H9 (cell line): ENCODE measurements around the gene CDC42EP5. TPM values are rescaled to one million over a fixed set of nuclear protein-coding genes. Genes with fewer than 3 reads are reported as not detected.

Source experiments
- DNase-seq: peaks from one replicate; pipeline ENCODE4 v3.0.0-alpha.2; 2017
- H2AFZ ChIP-seq: one replicate; pipeline ENCODE4 v1.6.1; 2013; ENCODE audit warnings: mild to moderate bottlenecking, low read length, control low read depth, moderate library complexity
- H2AK5ac ChIP-seq: 2 replicates; pipeline ENCODE4 v1.6.1; 2013; ENCODE audit warnings: low read length, control low read depth, mixed read lengths; ENCODE audit not compliant: insufficient read length
- H2BK120ac ChIP-seq: one replicate; pipeline ENCODE4 v1.6.1; 2013; ENCODE audit warnings: low read depth, mild to moderate bottlenecking, low read length, control low read depth, inconsistent platforms; ENCODE audit not compliant: poor library complexity, severe bottlenecking
- H2BK12ac ChIP-seq: 2 replicates; pipeline ENCODE4 v1.6.1; 2013; ENCODE audit warnings: low read length, control low read depth, mixed read lengths, low read depth; ENCODE audit not compliant: insufficient read length
- H2BK15ac ChIP-seq: 2 replicates; pipeline ENCODE4 v1.6.1; 2013; ENCODE audit warnings: low read depth, low read length, control low read depth
- H2BK20ac ChIP-seq: one replicate; pipeline ENCODE4 v1.6.1; 2013; ENCODE audit warnings: low read depth, mild to moderate bottlenecking, low read length, control low read depth, inconsistent platforms; ENCODE audit not compliant: poor library complexity, severe bottlenecking
- H2BK5ac ChIP-seq: 2 replicates; pipeline ENCODE4 v1.6.1; 2013; ENCODE audit warnings: low read length, control low read depth, mixed read lengths; ENCODE audit not compliant: insufficient read length
- H3K14ac ChIP-seq: 2 replicates; pipeline ENCODE4 v1.6.1; 2013; ENCODE audit warnings: low read length, control low read depth; ENCODE audit not compliant: insufficient read depth
- H3K18ac ChIP-seq: 2 replicates; pipeline ENCODE4 v1.6.1; 2013; ENCODE audit warnings: low read depth, mild to moderate bottlenecking, mixed read lengths, low read length, control low read depth; ENCODE audit not compliant: insufficient read length
- H3K23ac ChIP-seq: 2 replicates; pipeline ENCODE4 v1.6.1; 2013; ENCODE audit warnings: low read length, control low read depth, mixed read lengths, low read depth; ENCODE audit not compliant: insufficient read length
- H3K23me2 ChIP-seq: 2 replicates; pipeline ENCODE4 v1.6.1; 2013; ENCODE audit warnings: low read depth, mild to moderate bottlenecking, mixed read lengths, low read length, control low read depth; ENCODE audit not compliant: insufficient read length, poor library complexity, severe bottlenecking
- H3K27ac ChIP-seq: 2 replicates; pipeline ENCODE4 v1.5.1; 2013; ENCODE audit warnings: low read length, control low read depth, mixed read lengths, low read depth; ENCODE audit not compliant: insufficient read length
- H3K27me3 ChIP-seq: 2 replicates; pipeline ENCODE4 v1.6.1; 2013; ENCODE audit warnings: low read length, control low read depth, inconsistent platforms; ENCODE audit not compliant: insufficient read depth
- H3K4ac ChIP-seq: 2 replicates; pipeline ENCODE4 v1.6.1; 2013; ENCODE audit warnings: low read depth, mild to moderate bottlenecking, control low read depth, inconsistent platforms, low read length, moderate library complexity
- H3K4me1 ChIP-seq: 2 replicates; pipeline ENCODE4 v1.6.1; 2013; ENCODE audit warnings: low read length, control low read depth, inconsistent platforms; ENCODE audit not compliant: insufficient read depth
- H3K4me2 ChIP-seq: 2 replicates; pipeline ENCODE4 v1.6.1; 2013; ENCODE audit warnings: low read length, control low read depth, mixed read lengths; ENCODE audit not compliant: insufficient read length, insufficient read depth
- H3K56ac ChIP-seq: 2 replicates; pipeline ENCODE4 v1.6.1; 2013; ENCODE audit warnings: low read depth, mild to moderate bottlenecking, mixed read lengths, low read length, control low read depth; ENCODE audit not compliant: insufficient read length
- H3K79me1 ChIP-seq: 2 replicates; pipeline ENCODE4 v1.6.1; 2013; ENCODE audit warnings: low read depth, mild to moderate bottlenecking, moderate library complexity, low read length, control low read depth, inconsistent platforms; ENCODE audit not compliant: insufficient read depth, poor library complexity, severe bottlenecking
- H3K79me2 ChIP-seq: 2 replicates; pipeline ENCODE4 v1.6.1; 2013; ENCODE audit warnings: low read length, control low read depth, inconsistent platforms; ENCODE audit not compliant: insufficient read depth
- H3K9ac ChIP-seq: 2 replicates; pipeline ENCODE4 v1.6.1; 2013; ENCODE audit warnings: low read length, control low read depth, mixed read lengths; ENCODE audit not compliant: insufficient read length; ENCODE audit errors: extremely low read depth
- H3K9me3 ChIP-seq: one replicate; pipeline ENCODE4 v1.6.1; 2013; ENCODE audit warnings: low read depth, low read length, inconsistent platforms; ENCODE audit not compliant: control insufficient read depth
- H3T11ph ChIP-seq: one replicate; pipeline ENCODE4 v1.6.1; 2013; ENCODE audit warnings: mild to moderate bottlenecking, low read length, control low read depth, inconsistent platforms
- H4K20me1 ChIP-seq: one replicate; pipeline ENCODE4 v1.6.1; 2013; ENCODE audit not compliant: control insufficient read depth, insufficient read length, insufficient read depth
- H4K5ac ChIP-seq: 2 replicates; pipeline ENCODE4 v1.6.1; 2013; ENCODE audit warnings: low read depth, mild to moderate bottlenecking, mixed read lengths, low read length, control low read depth; ENCODE audit not compliant: insufficient read length
- H4K8ac ChIP-seq: replicated peaks from 2 replicates; pipeline ENCODE4 v1.6.1; 2013; ENCODE audit warnings: low read length, control low read depth, mixed read lengths, low read depth; ENCODE audit not compliant: insufficient read length
- H4K91ac ChIP-seq: 2 replicates; pipeline ENCODE4 v1.6.1; 2013; ENCODE audit warnings: low read depth, mild to moderate bottlenecking, moderate library complexity, mixed read lengths, low read length, control low read depth; ENCODE audit not compliant: insufficient read length
- H3K27ac Mint-ChIP-seq, 3 experiments: 2 replicates in 2 of 3; 3 replicates in 1 of 3; pipeline ENCODE4 v1.8.0; 2020 to 2021; ENCODE audit warnings: mixed read lengths in 3 of 3, mild to moderate bottlenecking in 1 of 3, moderate library complexity in 1 of 3
- H3K27me3 Mint-ChIP-seq: 2 replicates; pipeline ENCODE4 v1.8.0; 2021; ENCODE audit warnings: low read depth, mild to moderate bottlenecking, moderate library complexity, mixed read lengths
- H3K36me3 Mint-ChIP-seq, 3 experiments: 2 replicates in 2 of 3; 3 replicates in 1 of 3; pipeline ENCODE4 v1.8.0; 2020 to 2021; ENCODE audit warnings: low read depth in 3 of 3, mixed read lengths in 3 of 3; ENCODE audit not compliant: insufficient read depth in 1 of 3
- H3K4me1 Mint-ChIP-seq, 2 experiments: 2 replicates each; pipeline ENCODE4 v1.8.0; 2020; ENCODE audit warnings: mixed read lengths in 2 of 2
- H3K4me3 Mint-ChIP-seq, 2 experiments: 2 replicates in 1 of 2; 3 replicates in 1 of 2; pipeline ENCODE4 v1.8.0; 2020 to 2021; ENCODE audit warnings: mild to moderate bottlenecking in 2 of 2, mixed read lengths in 2 of 2, moderate library complexity in 1 of 2
- H3K9me3 Mint-ChIP-seq, 2 experiments: 2 replicates in 1 of 2; 3 replicates in 1 of 2; pipeline ENCODE4 v1.8.0; 2020; ENCODE audit warnings: mild to moderate bottlenecking in 2 of 2, mixed read lengths in 2 of 2, moderate library complexity in 1 of 2
- CTCF ChIP-seq: fragments of 200-600 bp; sonication (generic); conservative IDR thresholded peaks from 3 replicates; pipeline ENCODE4 v1.8.0; 2021; ENCODE audit warnings: antibody characterized with exemption, mild to moderate bottlenecking
- WGBS: extraction: QIAGEN DNeasy Blood & Tissue Kit; methylation state at CpG from one replicate; pipeline ENCODE4 v1.1.7; 2013; ENCODE audit warnings: missing lambda C conversion rate, low lambda C conversion rate, mixed read lengths; ENCODE audit not compliant: insufficient read length; ENCODE audit errors: extremely low coverage; 5-methylcytosine and 5-hydroxymethylcytosine counted together
- total RNA-seq: library from RNA; stranded (reverse); gene quantifications from 2 replicates; pipeline ENCODE4 v1.2.1, GENCODE V29; 2021

Gene CDC42EP5
- total RNA-seq, 1 experiment from 2014 or later, result 1.6 TPM

GRCh38 chr19:54480051-54480450, 7.0 kb upstream of the CDC42EP5 start:
- Mint-ChIP-seq H3K4me3 (no peak overlapping the region), H3K27ac (no peak overlapping the region), H3K27me3 (peaks cover 15% of the 10 kb centered on the region), H3K9me3 (peaks cover 7 to 27% of the 10 kb centered on the region in 2 experiments), H3K4me1 (peaks cover 4 to 5% of the 10 kb centered on the region in 2 experiments; a peak in 3 of 4 replicates), H3K36me3 (peaks cover 0 to 2% (median 0%) of the 10 kb centered on the region in 3 experiments; a peak in 1 of 7 replicates)
- no peak overlapping the region for H3K23ac ChIP-seq
- no peak overlapping the region for H2BK120ac ChIP-seq
- no peaks in the 10 kb centered on the region for H3K79me2 ChIP-seq
- 100% methylated on average over 1 of the region's 2 CpGs for WGBS
- H3K14ac ChIP-seq, result no peak overlapping the region
- no peaks in the 10 kb centered on the region; the same call in 1 of the 2 replicates for H3K4me1 ChIP-seq
- no peaks in the 10 kb centered on the region for H3K23me2 ChIP-seq
- no peak overlapping the region for H3K27ac ChIP-seq
- no peaks in the 10 kb centered on the region for H3K27me3 ChIP-seq
- H3K56ac ChIP-seq, result no peak overlapping the region
- no peak overlapping the region for H3K4ac ChIP-seq
- H3K18ac ChIP-seq, result no peak overlapping the region
- DNase-seq, result no peak
- no peak overlapping the region for H4K8ac ChIP-seq
- no peaks in the 10 kb centered on the region for H3K79me1 ChIP-seq
- no peak overlapping the region for H4K91ac ChIP-seq
- H2AFZ ChIP-seq, result no peak overlapping the region
- H3K4me2 ChIP-seq, result no peak overlapping the region
- no peak overlapping the region for H4K5ac ChIP-seq
- no peak overlapping the region for H2BK20ac ChIP-seq
- no peaks in the 10 kb centered on the region for H4K20me1 ChIP-seq
- H3T11ph ChIP-seq, result no peak overlapping the region
- H2BK12ac ChIP-seq, result no peak overlapping the region
- no peak overlapping the region for H2BK15ac ChIP-seq
- H3K9me3 ChIP-seq, result no peaks in the 10 kb centered on the region
- TF ChIP-seq CTCF, result no peak
- no peak overlapping the region for H2BK5ac ChIP-seq
- no peak overlapping the region for H2AK5ac ChIP-seq
- no peak overlapping the region for H3K9ac ChIP-seq
